Measurements from ENCODE around the gene FGF9.

The FGF9 gene

DNA sequence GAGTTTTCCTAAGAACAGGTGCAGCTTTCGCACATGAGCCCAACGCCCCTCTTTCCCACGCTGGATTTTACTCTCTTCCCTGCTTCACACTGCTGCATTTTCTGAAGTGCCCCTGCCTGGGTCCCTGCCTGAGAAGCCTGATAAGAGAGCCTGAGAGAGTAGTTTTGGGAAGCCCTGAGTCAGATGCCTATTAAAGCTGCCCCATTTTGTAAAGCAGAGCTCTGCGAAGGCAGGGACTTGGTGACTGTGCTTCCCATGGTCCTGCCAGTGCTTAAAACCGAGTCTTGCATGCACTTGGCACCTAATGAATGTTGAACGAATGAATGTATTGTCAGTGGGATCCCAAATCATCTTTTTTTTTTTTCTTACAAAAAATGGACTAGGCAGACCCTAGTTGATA is 18.2 kb downstream of the FGF9 start:
- Histone ChIP-seq H3K9me3 (ENCODE audit: control insufficient read depth, low read length) (no peaks in the 10 kb centered on the region), H2AFZ (ENCODE audit: low read depth, low read length) (no peak overlapping the region), H2BK12ac (ENCODE audit: low read length in 2 of 2) (no peak overlapping the region), H3K23ac (ENCODE audit: low read length in 2 of 2) (no peak overlapping the region), H3K79me1 (replicated peaks; ENCODE audit: low read length, poor library complexity, severe bottlenecking) (no peaks in the 10 kb centered on the region), H3K4me2 (ENCODE audit: low read length, poor library complexity, severe bottlenecking) (no peak overlapping the region), H3K4me1 (ENCODE audit: control insufficient read depth, insufficient read depth, low read depth, low read length) (no peaks in the 10 kb centered on the region), H2BK120ac (ENCODE audit: low read depth, low read length) (no peak overlapping the region), H4K8ac (ENCODE audit: low read length) (no peak overlapping the region), H4K91ac (ENCODE audit: low read length) (no peak overlapping the region), H2BK5ac (ENCODE audit: low read depth, low read length, poor library complexity, severe bottlenecking) (no peak overlapping the region), H3K18ac (ENCODE audit: low read depth in 1 of 2, low read length in 2 of 2) (no peak overlapping the region), H2AK5ac (ENCODE audit: low read length, severe bottlenecking) (no peak overlapping the region), H3K4ac (ENCODE audit: low read depth in 1 of 2, low read length in 2 of 2) (no peak overlapping the region), H2BK15ac (ENCODE audit: low read depth, poor library complexity, severe bottlenecking) (no peak overlapping the region), H3K36me3 (ENCODE audit: control insufficient read depth in 1 of 2, insufficient read depth in 2 of 2, low read depth in 1 of 2, low read length in 2 of 2) (peaks cover 0 to 3% of the 10 kb centered on the region in 2 experiments), H3K4me3 (ENCODE audit: insufficient read depth in 1 of 2, low read depth in 1 of 2, low read length in 2 of 2) (no peak overlapping the region), H3K14ac (ENCODE audit: low read length in 2 of 2) (no peak overlapping the region), H3K27me3 (ENCODE audit: control insufficient read depth in 1 of 2, insufficient read depth in 1 of 2, low read length in 2 of 2) (peaks cover 22 to 49% of the 10 kb centered on the region in 2 experiments), H3K9ac (ENCODE audit: low read length) (no peak overlapping the region), H3K27ac (ENCODE audit: low read length, poor library complexity, severe bottlenecking) (no peak overlapping the region)
- 83% methylated on average over 5 of the region's 6 CpGs for WGBS
- no peak for DNase-seq

DNA sequence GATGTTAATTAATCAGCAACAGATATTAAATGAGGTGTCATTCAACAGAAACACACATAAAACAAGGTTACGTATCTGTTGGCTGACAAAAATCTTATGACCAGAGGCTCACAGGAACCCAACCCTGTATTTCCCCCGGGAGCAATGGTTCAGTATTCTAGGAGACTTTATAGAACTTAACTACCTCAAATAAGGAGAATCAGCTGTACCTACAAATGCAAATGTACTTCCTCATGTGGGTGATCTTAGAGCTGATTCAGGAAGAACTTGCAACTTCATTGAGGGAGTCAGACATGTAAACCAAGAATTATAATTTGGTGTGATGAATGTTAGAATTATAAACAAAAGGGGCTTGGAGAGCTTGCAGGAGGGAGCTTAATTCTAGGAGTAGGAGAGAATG is 20.1 kb downstream of the FGF9 start:
- H3K36me3 ChIP-seq (ENCODE audit: control insufficient read depth in 1 of 2, insufficient read depth in 2 of 2, low read depth in 1 of 2, low read length in 2 of 2), result peaks cover 0 to 3% of the 10 kb centered on the region in 2 experiments
- no peak overlapping the region for H3K9ac ChIP-seq (ENCODE audit: low read length)
- H2BK12ac ChIP-seq (ENCODE audit: low read length in 2 of 2), result no peak overlapping the region
- H2BK5ac ChIP-seq (ENCODE audit: low read depth, low read length, poor library complexity, severe bottlenecking), result no peak overlapping the region
- H2BK120ac ChIP-seq (ENCODE audit: low read depth, low read length), result no peak overlapping the region
- H3K23ac ChIP-seq (ENCODE audit: low read length in 2 of 2), result no peak overlapping the region
- no peak overlapping the region for H4K8ac ChIP-seq (ENCODE audit: low read length)
- H3K4me1 ChIP-seq (ENCODE audit: control insufficient read depth, insufficient read depth, low read depth, low read length), result peaks cover 1% of the 10 kb centered on the region
- H4K91ac ChIP-seq (ENCODE audit: low read length), result no peak overlapping the region
- H3K79me1 ChIP-seq (replicated peaks; ENCODE audit: low read length, poor library complexity, severe bottlenecking), result no peaks in the 10 kb centered on the region
- H2AFZ ChIP-seq (ENCODE audit: low read depth, low read length), result no peak overlapping the region
- no peak overlapping the region for H3K4me2 ChIP-seq (ENCODE audit: low read length, poor library complexity, severe bottlenecking)
- DNase-seq, result no peak
- H3K4me3 ChIP-seq (ENCODE audit: insufficient read depth in 1 of 2, low read depth in 1 of 2, low read length in 2 of 2), result no peak overlapping the region
- H2AK5ac ChIP-seq (ENCODE audit: low read length, severe bottlenecking), result no peak overlapping the region
- WGBS, result 93% methylated on average over 2 of the region's 2 CpGs
- H3K27ac ChIP-seq (ENCODE audit: low read length, poor library complexity, severe bottlenecking), result no peak overlapping the region
- peaks cover 22 to 49% of the 10 kb centered on the region in 2 experiments for H3K27me3 ChIP-seq (ENCODE audit: control insufficient read depth in 1 of 2, insufficient read depth in 1 of 2, low read length in 2 of 2)
- no peak overlapping the region for H3K18ac ChIP-seq (ENCODE audit: low read depth in 1 of 2, low read length in 2 of 2)
- no peaks in the 10 kb centered on the region for H3K9me3 ChIP-seq (ENCODE audit: control insufficient read depth, low read length)
- no peak overlapping the region for H3K14ac ChIP-seq (ENCODE audit: low read length in 2 of 2)
- no peak overlapping the region for H2BK15ac ChIP-seq (ENCODE audit: low read depth, poor library complexity, severe bottlenecking)
- H3K4ac ChIP-seq (ENCODE audit: low read depth in 1 of 2, low read length in 2 of 2), result no peak overlapping the region

DNA sequence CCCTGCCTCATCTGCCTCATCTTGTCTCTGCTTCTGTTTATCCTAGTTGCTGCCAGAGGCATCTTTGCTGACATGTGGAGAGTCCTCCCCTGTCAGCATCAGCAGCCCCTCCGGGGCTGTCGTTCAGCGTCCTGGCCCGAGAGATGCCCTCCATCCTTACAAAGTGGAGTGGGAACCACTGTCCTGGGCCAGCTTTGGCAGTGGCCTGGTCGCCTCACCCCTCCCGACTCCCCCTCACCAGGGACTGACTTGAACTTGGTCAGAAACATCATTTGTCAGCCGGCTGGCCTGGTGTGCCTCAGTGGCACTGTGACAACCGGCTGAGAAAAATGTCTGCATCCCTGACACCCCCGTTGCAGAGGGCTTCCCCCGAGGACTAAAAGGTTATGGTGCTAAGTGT is 20.6 kb downstream of the FGF9 start:
- Histone ChIP-seq H3K14ac (ENCODE audit: low read length in 2 of 2) (no peak overlapping the region), H3K4me3 (ENCODE audit: insufficient read depth in 1 of 2, low read depth in 1 of 2, low read length in 2 of 2) (no peak overlapping the region), H2AFZ (ENCODE audit: low read depth, low read length) (no peak overlapping the region), H3K79me1 (replicated peaks; ENCODE audit: low read length, poor library complexity, severe bottlenecking) (no peaks in the 10 kb centered on the region), H3K27ac (ENCODE audit: low read length, poor library complexity, severe bottlenecking) (no peak overlapping the region), H2BK12ac (ENCODE audit: low read length in 2 of 2) (no peak overlapping the region), H3K9ac (ENCODE audit: low read length) (no peak overlapping the region), H2BK15ac (ENCODE audit: low read depth, poor library complexity, severe bottlenecking) (no peak overlapping the region), H3K4ac (ENCODE audit: low read depth in 1 of 2, low read length in 2 of 2) (no peak overlapping the region), H4K91ac (ENCODE audit: low read length) (no peak overlapping the region), H3K4me1 (ENCODE audit: control insufficient read depth, insufficient read depth, low read depth, low read length) (peaks cover 1% of the 10 kb centered on the region), H2BK120ac (ENCODE audit: low read depth, low read length) (no peak overlapping the region), H3K36me3 (ENCODE audit: control insufficient read depth in 1 of 2, insufficient read depth in 2 of 2, low read depth in 1 of 2, low read length in 2 of 2) (peaks cover 0 to 3% of the 10 kb centered on the region in 2 experiments), H3K23ac (ENCODE audit: low read length in 2 of 2) (no peak overlapping the region), H3K4me2 (ENCODE audit: low read length, poor library complexity, severe bottlenecking) (no peak overlapping the region), H2BK5ac (ENCODE audit: low read depth, low read length, poor library complexity, severe bottlenecking) (no peak overlapping the region), H3K9me3 (ENCODE audit: control insufficient read depth, low read length) (no peaks in the 10 kb centered on the region), H3K18ac (ENCODE audit: low read depth in 1 of 2, low read length in 2 of 2) (no peak overlapping the region), H3K27me3 (ENCODE audit: control insufficient read depth in 1 of 2, insufficient read depth in 1 of 2, low read length in 2 of 2) (peaks cover 22 to 47% of the 10 kb centered on the region in 2 experiments), H4K8ac (ENCODE audit: low read length) (no peak overlapping the region), H2AK5ac (ENCODE audit: low read length, severe bottlenecking) (no peak overlapping the region)
- WGBS, result 82% methylated on average over 10 of the region's 10 CpGs
- no peak for DNase-seq

DNA sequence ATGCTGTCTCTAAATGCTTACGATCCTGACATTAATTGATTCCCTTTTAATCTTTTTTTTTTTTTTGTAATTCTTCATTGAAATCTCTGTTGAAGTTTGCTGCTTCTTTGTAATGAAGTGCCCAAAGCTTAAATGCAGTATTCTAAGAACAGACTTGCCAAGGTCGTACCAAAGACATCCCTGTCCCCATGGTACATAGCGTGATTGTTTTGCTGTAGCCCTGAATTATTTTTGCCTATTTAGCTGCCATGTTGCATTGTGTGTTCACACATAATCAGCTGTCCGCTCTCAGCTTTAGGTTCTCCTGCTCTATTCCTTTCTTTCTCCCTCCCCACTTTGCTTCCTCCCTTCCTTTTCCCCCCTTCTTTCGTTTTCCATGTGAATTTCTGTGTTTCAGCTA is 21.1 kb downstream of the FGF9 start:
- Histone ChIP-seq H3K36me3 (ENCODE audit: control insufficient read depth in 1 of 2, insufficient read depth in 2 of 2, low read depth in 1 of 2, low read length in 2 of 2) (peaks cover 0 to 3% of the 10 kb centered on the region in 2 experiments), H3K23ac (ENCODE audit: low read length in 2 of 2) (no peak overlapping the region), H2BK12ac (ENCODE audit: low read length in 2 of 2) (no peak overlapping the region), H3K4me2 (ENCODE audit: low read length, poor library complexity, severe bottlenecking) (no peak overlapping the region), H3K4me3 (ENCODE audit: insufficient read depth in 1 of 2, low read depth in 1 of 2, low read length in 2 of 2) (no peak overlapping the region), H3K79me1 (replicated peaks; ENCODE audit: low read length, poor library complexity, severe bottlenecking) (no peaks in the 10 kb centered on the region), H3K9me3 (ENCODE audit: control insufficient read depth, low read length) (no peaks in the 10 kb centered on the region), H4K91ac (ENCODE audit: low read length) (no peak overlapping the region), H3K4me1 (ENCODE audit: control insufficient read depth, insufficient read depth, low read depth, low read length) (peaks cover 1% of the 10 kb centered on the region), H2BK5ac (ENCODE audit: low read depth, low read length, poor library complexity, severe bottlenecking) (no peak overlapping the region), H3K14ac (ENCODE audit: low read length in 2 of 2) (no peak overlapping the region), H3K18ac (ENCODE audit: low read depth in 1 of 2, low read length in 2 of 2) (no peak overlapping the region), H3K9ac (ENCODE audit: low read length) (no peak overlapping the region), H2BK15ac (ENCODE audit: low read depth, poor library complexity, severe bottlenecking) (no peak overlapping the region), H2AFZ (ENCODE audit: low read depth, low read length) (no peak overlapping the region), H2AK5ac (ENCODE audit: low read length, severe bottlenecking) (no peak overlapping the region), H3K4ac (ENCODE audit: low read depth in 1 of 2, low read length in 2 of 2) (no peak overlapping the region), H3K27ac (ENCODE audit: low read length, poor library complexity, severe bottlenecking) (no peak overlapping the region), H4K8ac (ENCODE audit: low read length) (no peak overlapping the region), H3K27me3 (ENCODE audit: control insufficient read depth in 1 of 2, insufficient read depth in 1 of 2, low read length in 2 of 2) (peaks cover 22 to 44% of the 10 kb centered on the region in 2 experiments), H2BK120ac (ENCODE audit: low read depth, low read length) (no peak overlapping the region)
- 88% methylated on average over 3 of the region's 5 CpGs for WGBS
- DNase-seq, result no peak

Data from mesenchymal stem cell (in vitro differentiated cells and primary cell).